HL-60 (cell line): ENCODE results near the gene NAXE.

Experiments used
- CTCF ChIP-seq: IDR thresholded peaks from one replicate; pipeline ENCODE4 v1.5.1; 2011; ENCODE audit warnings: low read length, control low read depth, inconsistent platforms; ENCODE audit not compliant: insufficient read depth
- GABPA ChIP-seq: IDR thresholded peaks from 2 replicates; pipeline ENCODE4 v1.6.1; 2012; ENCODE audit warnings: low read depth
- POLR2AphosphoS5 ChIP-seq: IDR thresholded peaks from 2 replicates; pipeline ENCODE4 v1.6.1; 2012; ENCODE audit warnings: low read depth
- SPI1 ChIP-seq: IDR thresholded peaks from 2 replicates; pipeline ENCODE4 v1.6.1; 2012; ENCODE audit warnings: low read depth, mild to moderate bottlenecking, borderline replicate concordance

- TF ChIP-seq CTCF = no peak
- TF ChIP-seq SPI1 = no peak
- TF ChIP-seq POLR2AphosphoS5 = no peak
- TF ChIP-seq GABPA = no peak
Observed at GRCh38 chr1:156551066-156551643, 40.4 kb upstream of the NAXE start.
